ENCODE data around the gene IGFBP7. TPM values are rescaled to one million over a fixed set of nuclear protein-coding genes. Genes with fewer than 3 reads are reported as not detected.

The IGFBP7 gene
- total RNA-seq, 1 donor from 2014 or later: not detected

GRCh38 chr4:57081651-57082621 is 28.2 kb downstream of the IGFBP7 start:
- Mint-ChIP-seq H3K4me1 (no peaks in the 10 kb centered on the region), H3K4me3 (no peak overlapping the region), H3K9me3 (no peaks in the 10 kb centered on the region), H3K27ac (no peak overlapping the region), H3K36me3 (ENCODE audit: low read depth) (no peaks in the 10 kb centered on the region), H3K27me3 (peaks cover 13% of the 10 kb centered on the region)
- DNase-seq: no peak
- intact Hi-C loops (cut with micrococcal nuclease): no loop called here

- no peak overlapping the region for H3K4me3 Mint-ChIP-seq
- peaks cover 13% of the 10 kb centered on the region for H3K27me3 Mint-ChIP-seq
- H3K36me3 Mint-ChIP-seq (ENCODE audit: low read depth): no peaks in the 10 kb centered on the region
- no peaks in the 10 kb centered on the region for H3K9me3 Mint-ChIP-seq
- no peak for DNase-seq
- H3K4me1 Mint-ChIP-seq: no peaks in the 10 kb centered on the region
- intact Hi-C loops (cut with micrococcal nuclease): no loop called here
- no peak overlapping the region for H3K27ac Mint-ChIP-seq
Observed at GRCh38 chr4:57080781-57081650, 29.2 kb downstream of the IGFBP7 start.

DNA sequence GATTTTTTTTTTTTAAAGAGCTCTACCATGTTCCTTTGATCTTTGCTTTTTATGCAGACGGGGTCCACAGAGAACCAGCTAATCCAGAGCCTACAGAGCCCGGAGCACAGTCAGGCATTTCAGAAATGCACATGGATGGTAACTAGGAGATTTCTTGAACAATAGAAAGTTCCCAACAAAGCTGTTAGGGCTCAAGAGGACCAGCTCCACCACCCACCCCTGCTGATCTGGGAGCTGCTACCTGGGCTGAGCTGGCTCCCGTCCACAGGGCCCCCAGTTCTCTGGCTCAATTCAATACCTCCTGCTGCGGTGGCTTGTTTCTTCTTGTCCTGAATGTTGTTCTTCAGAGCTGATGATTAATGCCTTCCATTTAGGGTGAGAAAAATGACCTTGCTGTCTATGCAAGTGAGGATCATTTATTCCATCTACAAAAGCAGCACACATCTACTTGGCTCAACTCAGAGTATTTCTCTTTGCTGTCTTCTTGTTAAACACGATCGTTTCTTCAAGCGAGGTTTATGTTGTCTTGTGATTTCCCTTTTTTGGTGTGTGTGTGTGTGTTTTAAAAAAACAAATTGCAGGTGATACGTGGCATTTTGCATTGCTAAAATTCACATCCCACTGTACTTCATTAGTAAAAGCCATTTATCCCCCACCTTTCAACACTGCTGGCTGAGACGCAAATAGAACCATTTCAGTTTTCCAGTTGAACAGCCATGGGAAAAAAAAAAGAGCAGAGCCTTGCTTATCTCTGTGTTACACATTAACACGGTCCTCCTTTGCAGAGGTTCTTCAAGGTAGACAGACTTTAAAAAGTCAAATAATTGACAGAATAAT is 31.3 kb downstream of the IGFBP7 start:
- no peak overlapping the region for H3K27ac Mint-ChIP-seq
- no peak overlapping the region for H3K4me3 Mint-ChIP-seq
- no peaks in the 10 kb centered on the region for H3K36me3 Mint-ChIP-seq (ENCODE audit: low read depth)
- peaks cover 3% of the 10 kb centered on the region for H3K27me3 Mint-ChIP-seq
- H3K9me3 Mint-ChIP-seq: no peaks in the 10 kb centered on the region
- no peak for DNase-seq
- intact Hi-C loops (cut with micrococcal nuclease): no loop called here
- H3K4me1 Mint-ChIP-seq: no peaks in the 10 kb centered on the region

GRCh38 chr4:57077550-57078343 is 32.4 kb downstream of the IGFBP7 start:
- no peaks in the 10 kb centered on the region for H3K36me3 Mint-ChIP-seq (ENCODE audit: low read depth)
- no peaks in the 10 kb centered on the region for H3K9me3 Mint-ChIP-seq
- no peak for DNase-seq
- no peak overlapping the region for H3K27ac Mint-ChIP-seq
- no peaks in the 10 kb centered on the region for H3K4me1 Mint-ChIP-seq
- H3K27me3 Mint-ChIP-seq: peaks cover 2% of the 10 kb centered on the region
- intact Hi-C loops (cut with micrococcal nuclease): no loop called here
- no peak overlapping the region for H3K4me3 Mint-ChIP-seq

- H3K27me3 Mint-ChIP-seq: no peaks in the 10 kb centered on the region
- H3K4me3 Mint-ChIP-seq: no peak overlapping the region
- DNase-seq: no peak
- intact Hi-C loops (cut with micrococcal nuclease): no loop called here
- H3K9me3 Mint-ChIP-seq: no peaks in the 10 kb centered on the region
- H3K27ac Mint-ChIP-seq: no peak overlapping the region
- no peaks in the 10 kb centered on the region for H3K36me3 Mint-ChIP-seq (ENCODE audit: low read depth)
- no peaks in the 10 kb centered on the region for H3K4me1 Mint-ChIP-seq
Observed at GRCh38 chr4:57076646-57077045, 33.5 kb downstream of the IGFBP7 start.

- peaks cover 2% of the 10 kb centered on the region for H3K27me3 Mint-ChIP-seq
- H3K27ac Mint-ChIP-seq: no peak overlapping the region
- no peak overlapping the region for H3K4me3 Mint-ChIP-seq
- H3K36me3 Mint-ChIP-seq (ENCODE audit: low read depth): no peaks in the 10 kb centered on the region
- intact Hi-C loops (cut with micrococcal nuclease): no loop called here
- H3K9me3 Mint-ChIP-seq: no peaks in the 10 kb centered on the region
- no peaks in the 10 kb centered on the region for H3K4me1 Mint-ChIP-seq
- no peak for DNase-seq
Observed at GRCh38 chr4:57075367-57075766, 34.8 kb downstream of the IGFBP7 start.

DNA sequence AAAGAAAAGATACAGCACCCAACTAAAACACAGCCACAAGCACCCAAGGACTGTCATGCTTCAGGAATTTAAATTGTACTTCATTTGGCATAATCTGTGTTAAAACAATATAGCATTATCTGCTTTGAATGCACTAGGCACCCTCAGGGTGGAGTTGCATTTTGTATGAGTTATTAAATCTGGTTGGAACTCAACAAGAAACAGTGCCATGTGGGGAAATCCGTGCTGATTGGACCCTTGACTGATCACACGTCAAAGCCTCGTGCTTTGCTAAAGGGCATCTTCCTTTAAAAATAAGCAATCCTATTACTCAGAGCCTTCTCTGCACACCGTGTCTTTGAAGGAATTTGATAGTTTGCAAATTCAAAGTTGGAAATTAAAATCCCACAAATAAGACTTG is 35.4 kb downstream of the IGFBP7 start:
- Mint-ChIP-seq H3K27me3 (peaks cover 4% of the 10 kb centered on the region), H3K4me1 (no peaks in the 10 kb centered on the region), H3K4me3 (no peak overlapping the region), H3K27ac (no peak overlapping the region), H3K9me3 (no peaks in the 10 kb centered on the region), H3K36me3 (ENCODE audit: low read depth) (no peaks in the 10 kb centered on the region)
- intact Hi-C loops (cut with micrococcal nuclease): no loop called here
- no peak for DNase-seq

GRCh38 chr4:57073559-57073958 is 36.6 kb downstream of the IGFBP7 start:
- no peak overlapping the region for H3K4me3 Mint-ChIP-seq
- no peaks in the 10 kb centered on the region for H3K36me3 Mint-ChIP-seq (ENCODE audit: low read depth)
- DNase-seq: no peak
- H3K27ac Mint-ChIP-seq: no peak overlapping the region
- intact Hi-C loops (cut with micrococcal nuclease): no loop called here
- peaks cover 6% of the 10 kb centered on the region for H3K27me3 Mint-ChIP-seq
- H3K9me3 Mint-ChIP-seq: no peaks in the 10 kb centered on the region
- no peaks in the 10 kb centered on the region for H3K4me1 Mint-ChIP-seq

- Mint-ChIP-seq H3K4me3 (no peak overlapping the region), H3K27me3 (peaks cover 10% of the 10 kb centered on the region), H3K4me1 (no peaks in the 10 kb centered on the region), H3K9me3 (no peaks in the 10 kb centered on the region), H3K27ac (no peak overlapping the region), H3K36me3 (ENCODE audit: low read depth) (no peaks in the 10 kb centered on the region)
- intact Hi-C loops (cut with micrococcal nuclease): no loop called here
- DNase-seq: no peak
Observed at GRCh38 chr4:57071326-57071725, 38.9 kb downstream of the IGFBP7 start.

DNA sequence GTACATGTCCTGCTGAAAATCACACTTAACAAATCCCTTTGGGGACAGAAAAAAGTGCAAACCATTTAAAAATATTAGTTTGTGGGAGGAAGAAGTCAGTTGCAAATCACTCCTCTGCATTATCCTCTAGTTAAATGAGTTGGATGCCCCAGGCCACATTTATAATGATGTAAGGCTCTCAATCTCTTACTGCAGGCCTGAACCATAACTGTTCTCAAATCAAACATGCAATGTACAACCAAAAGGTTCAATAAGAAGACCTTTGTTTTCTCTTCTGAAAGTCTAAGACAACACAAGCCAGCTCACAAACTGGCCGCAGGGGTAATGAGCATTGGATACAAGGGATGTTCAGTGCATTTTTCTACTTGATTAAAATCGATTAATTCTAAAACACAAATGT is 39.7 kb downstream of the IGFBP7 start:
- H3K27me3 Mint-ChIP-seq: peaks cover 10% of the 10 kb centered on the region
- intact Hi-C loops (cut with micrococcal nuclease): no loop called here
- no peak overlapping the region for H3K4me3 Mint-ChIP-seq
- DNase-seq: no peak
- H3K4me1 Mint-ChIP-seq: no peaks in the 10 kb centered on the region
- H3K27ac Mint-ChIP-seq: no peak overlapping the region
- no peaks in the 10 kb centered on the region for H3K9me3 Mint-ChIP-seq
- H3K36me3 Mint-ChIP-seq (ENCODE audit: low read depth): no peaks in the 10 kb centered on the region

GRCh38 chr4:57068237-57068981 is 41.8 kb downstream of the IGFBP7 start:
- Mint-ChIP-seq H3K27ac (no peak overlapping the region), H3K27me3 (peaks cover 10% of the 10 kb centered on the region)

GRCh38 chr4:57065730-57066482 is 44.3 kb downstream of the IGFBP7 start:
- Mint-ChIP-seq H3K36me3 (ENCODE audit: low read depth) (no peaks in the 10 kb centered on the region), H3K27ac (no peak overlapping the region), H3K4me1 (no peaks in the 10 kb centered on the region), H3K9me3 (no peaks in the 10 kb centered on the region), H3K27me3 (peaks cover 11% of the 10 kb centered on the region), H3K4me3 (no peak overlapping the region)
- intact Hi-C loops (cut with micrococcal nuclease): no loop called here
- DNase-seq: no peak

More at GRCh38 chr4:57068237-57068981, 41.8 kb downstream of the IGFBP7 start:
- no peaks in the 10 kb centered on the region for H3K4me1 Mint-ChIP-seq
- no peak overlapping the region for H3K4me3 Mint-ChIP-seq
- H3K9me3 Mint-ChIP-seq: no peaks in the 10 kb centered on the region
- no peak for DNase-seq
- intact Hi-C loops (cut with micrococcal nuclease): no loop called here
- no peaks in the 10 kb centered on the region for H3K36me3 Mint-ChIP-seq (ENCODE audit: low read depth)
